ENCODE measurements around the gene SLC9A9. TPM values are rescaled to one million over a fixed set of nuclear protein-coding genes. Genes with fewer than 3 reads are reported as not detected.
A peak's percentile ranks its signal among the peaks of the same experiment; 100 is the strongest.

The SLC9A9 gene
- total and polyA plus RNA-seq, 8 donors: 0.58 to 29.7 (median 14.0) TPM

GRCh38 chr3:143612541-143612940, 235.7 kb downstream of the SLC9A9 start:
- TF ChIP-seq EP300 (IDR thresholded peaks at IDR 0.05): no peak
- no peak for TF ChIP-seq POLR2AphosphoS5 (IDR thresholded peaks at IDR 0.05)
- no peak for TF ChIP-seq CTCF (IDR thresholded peaks at IDR 0.05)
- TF ChIP-seq POLR2A (IDR thresholded peaks at IDR 0.05): no peak
- no peaks in the 10 kb centered on the region for H3K9me3 ChIP-seq
- H3K4me1 ChIP-seq: no peaks in the 10 kb centered on the region
- intact Hi-C loops (cut with DNase I; ENCODE audit: low total_unique reads): no loop called here
- DNase-seq: no peak
- no peaks in the 10 kb centered on the region for H3K36me3 ChIP-seq
- H3K4me3 ChIP-seq: no peak overlapping the region
- no peak overlapping the region for H3K27ac ChIP-seq
- WGBS, 5 donors: 83 to 96% (median 90%) methylated on average over 2 of the region's 2 CpGs
- no peaks in the 10 kb centered on the region for H3K27me3 ChIP-seq

- Histone ChIP-seq H3K4me1 (peaks cover 0 to 14% (median 4%) of the 10 kb centered on the region in 4 donors), H3K27me3 (no peaks in the 10 kb centered on the region), H3K36me3 (no peaks in the 10 kb centered on the region), H3K27ac (no peak overlapping the region), H3K9me3 (no peaks in the 10 kb centered on the region), H3K4me3 (no peak overlapping the region)
- intact Hi-C loops (cut with DNase I; ENCODE audit: low total_unique reads): no loop called here
- TF ChIP-seq POLR2AphosphoS5 (IDR thresholded peaks at IDR 0.05) (no peak), EP300 (IDR thresholded peaks at IDR 0.05) (no peak), CTCF (IDR thresholded peaks at IDR 0.05) (no peak), POLR2A (IDR thresholded peaks at IDR 0.05) (no peak)
- WGBS, 5 donors: 89 to 96% (median 95%) methylated on average over 5 of the region's 5 CpGs
- DNase-seq: no peak
Measured at GRCh38 chr3:143608966-143609365, 239.3 kb downstream of the SLC9A9 start.

GRCh38 chr3:143605233-143605950, 242.9 kb downstream of the SLC9A9 start:
- H3K36me3 ChIP-seq: no peaks in the 10 kb centered on the region
- H3K27me3 ChIP-seq: no peaks in the 10 kb centered on the region
- no peak overlapping the region for H3K4me3 ChIP-seq
- no peak for DNase-seq
- TF ChIP-seq EP300 (IDR thresholded peaks at IDR 0.05): no peak
- TF ChIP-seq POLR2AphosphoS5 (IDR thresholded peaks at IDR 0.05): no peak
- TF ChIP-seq POLR2A (IDR thresholded peaks at IDR 0.05): no peak
- no peak for TF ChIP-seq CTCF (IDR thresholded peaks at IDR 0.05)
- peaks cover 0 to 14% (median 4%) of the 10 kb centered on the region in 4 donors for H3K4me1 ChIP-seq
- H3K9me3 ChIP-seq: no peaks in the 10 kb centered on the region
- intact Hi-C loops (cut with DNase I; ENCODE audit: low total_unique reads): no loop called here
- 27 to 58% (median 45%) methylated on average over 3 of the region's 3 CpGs for WGBS, 5 donors
- no peak overlapping the region for H3K27ac ChIP-seq

- no peaks in the 10 kb centered on the region for H3K9me3 ChIP-seq
- no peaks in the 10 kb centered on the region for H3K36me3 ChIP-seq
- WGBS, 5 donors: 67 to 86% (median 79%) methylated on average over 5 of the region's 5 CpGs
- DNase-seq: peak in 1 of 2 donors; percentile 20
- no peaks in the 10 kb centered on the region for H3K27me3 ChIP-seq
- intact Hi-C loops (cut with DNase I; ENCODE audit: low total_unique reads): no loop called here
- H3K27ac ChIP-seq: no peak overlapping the region
- H3K4me1 ChIP-seq: peaks cover 0 to 14% (median 4%) of the 10 kb centered on the region in 4 donors
- TF ChIP-seq EP300 (IDR thresholded peaks at IDR 0.05) (no peak), CTCF (IDR thresholded peaks at IDR 0.05) (no peak), POLR2AphosphoS5 (IDR thresholded peaks at IDR 0.05) (no peak), POLR2A (IDR thresholded peaks at IDR 0.05) (no peak)
- no peak overlapping the region for H3K4me3 ChIP-seq
Measured at GRCh38 chr3:143604402-143605185, 243.7 kb downstream of the SLC9A9 start.
